RPMI8226 (cell line): ENCODE results near the gene RSRC1.
"Not testable (repeated sequence)": the region's sequence is repeated elsewhere in the genome, so short reads cannot be mapped to it uniquely, and the experiment has no call there.

ENCODE experiments used
- DNase-seq: peaks from one replicate; pipeline ENCODE4 v3.0.0-alpha.2; 2015

Gene RSRC1

GRCh38 chr3:158408518-158408897, 298.6 kb downstream of the RSRC1 start:
- not testable (repeated sequence) for DNase-seq

GRCh38 chr3:158418035-158418434, 308.1 kb downstream of the RSRC1 start:
- no peak for DNase-seq

- no peak for DNase-seq
Observed at GRCh38 chr3:158419820-158420653, 310.1 kb downstream of the RSRC1 start.

- no peak for DNase-seq
Observed at GRCh38 chr3:158420654-158421396, 310.9 kb downstream of the RSRC1 start.

GRCh38 chr3:158430448-158430847, 320.6 kb downstream of the RSRC1 start:
- DNase-seq: no peak

GRCh38 chr3:158430968-158431367, 321.1 kb downstream of the RSRC1 start:
- DNase-seq: no peak

- DNase-seq: no peak
Observed at GRCh38 chr3:158431829-158432228, 321.9 kb downstream of the RSRC1 start.

- DNase-seq: peak; percentile 87
Observed at GRCh38 chr3:158434412-158435038, 324.6 kb downstream of the RSRC1 start.

- no peak for DNase-seq
Observed at GRCh38 chr3:158443632-158444031, 333.7 kb downstream of the RSRC1 start.

- DNase-seq: no peak
Observed at GRCh38 chr3:158447408-158447807, 337.5 kb downstream of the RSRC1 start.

- DNase-seq: no peak
Observed at GRCh38 chr3:158451405-158452055, 341.6 kb downstream of the RSRC1 start.

- DNase-seq: no peak
Observed at GRCh38 chr3:158452334-158452733, 342.4 kb downstream of the RSRC1 start.

- no peak for DNase-seq
Observed at GRCh38 chr3:158453004-158453403, 343.1 kb downstream of the RSRC1 start.

GRCh38 chr3:158453865-158454264, 344.0 kb downstream of the RSRC1 start:
- no peak for DNase-seq

- DNase-seq: no peak
Observed at GRCh38 chr3:158455406-158455805, 345.5 kb downstream of the RSRC1 start.

GRCh38 chr3:158456114-158456513, 346.2 kb downstream of the RSRC1 start:
- DNase-seq: no peak

GRCh38 chr3:158458464-158458863, 348.6 kb downstream of the RSRC1 start:
- DNase-seq: no peak

- DNase-seq: no peak
Observed at GRCh38 chr3:158460926-158461325, 351.0 kb downstream of the RSRC1 start.

GRCh38 chr3:158463556-158463955, 353.7 kb downstream of the RSRC1 start:
- no peak for DNase-seq

GRCh38 chr3:158465074-158465473, 355.2 kb downstream of the RSRC1 start:
- peak; percentile 38 for DNase-seq

- DNase-seq: no peak
Observed at GRCh38 chr3:158470944-158471638, 361.2 kb downstream of the RSRC1 start.

- no peak for DNase-seq
Observed at GRCh38 chr3:158471639-158472294, 361.9 kb downstream of the RSRC1 start.
